DOHH2 (cell line): ENCODE measurements around the gene ACP2.

Experiments used
- CTCF ChIP-seq: fragments of 200-600 bp; sonication (generic); IDR thresholded peaks from one replicate; pipeline ENCODE4 v1.5.1; 2014; ENCODE audit warnings: antibody characterized with exemption, mild to moderate bottlenecking, low read depth, low read length; ENCODE audit not compliant: poor library complexity, severe bottlenecking
- EZH2phosphoT487 ChIP-seq: fragments of 200-600 bp; sonication (generic); IDR thresholded peaks from 2 replicates; pipeline ENCODE4 v1.6.1; 2017; ENCODE audit warnings: borderline replicate concordance, mild to moderate bottlenecking, antibody characterized with exemption, low read length, moderate library complexity, mixed read lengths

- TF ChIP-seq CTCF (no peak), EZH2phosphoT487 (no peak)
Observed at GRCh38 chr11:47269002-47269828, 20.6 kb upstream of the ACP2 start.
